Measurements from ENCODE around the gene PWP1. TPM values are rescaled to one million over a fixed set of nuclear protein-coding genes. Genes with fewer than 3 reads are reported as not detected.

The PWP1 gene
- total RNA-seq, 1 donor from 2014 or later = 11.7 TPM

- peaks cover 24% of the 10 kb centered on the region for H3K27me3 ChIP-seq (ENCODE audit: low read depth)
- no peak for DNase-seq
- no peak for TF ChIP-seq CTCF (IDR thresholded peaks at IDR 0.05; ENCODE audit: borderline replicate concordance)
- intact Hi-C loops (cut with micrococcal nuclease) = no loop called here
- H3K9me3 ChIP-seq (replicated peaks) = no peaks in the 10 kb centered on the region
- no peak overlapping the region for H3K4me3 ChIP-seq
- H3K4me1 ChIP-seq = no peaks in the 10 kb centered on the region
- H3K27ac ChIP-seq (replicated peaks) = no peak overlapping the region
- H3K36me3 ChIP-seq = no peaks in the 10 kb centered on the region
These were observed 24.7 kb upstream of the PWP1 start for GRCh38 chr12:107660861-107661415.

GRCh38 chr12:107661830-107662229, 23.8 kb upstream of the PWP1 start:
- DNase-seq = no peak
- TF ChIP-seq CTCF (IDR thresholded peaks at IDR 0.05; ENCODE audit: borderline replicate concordance) = no peak
- Histone ChIP-seq H3K27me3 (ENCODE audit: low read depth) (peaks cover 33% of the 10 kb centered on the region), H3K9me3 (replicated peaks) (no peaks in the 10 kb centered on the region), H3K4me3 (no peak overlapping the region), H3K36me3 (no peaks in the 10 kb centered on the region), H3K4me1 (no peaks in the 10 kb centered on the region), H3K27ac (replicated peaks) (no peak overlapping the region)
- intact Hi-C loops (cut with micrococcal nuclease) = no loop called here

- no peak overlapping the region for H3K4me3 ChIP-seq
- H3K27me3 ChIP-seq (ENCODE audit: low read depth) = peaks cover 40% of the 10 kb centered on the region
- no peaks in the 10 kb centered on the region for H3K4me1 ChIP-seq
- no peak overlapping the region for H3K27ac ChIP-seq (replicated peaks)
- DNase-seq = no peak
- H3K9me3 ChIP-seq (replicated peaks) = no peaks in the 10 kb centered on the region
- intact Hi-C loops (cut with micrococcal nuclease) = no loop called here
- TF ChIP-seq CTCF (IDR thresholded peaks at IDR 0.05; ENCODE audit: borderline replicate concordance) = no peak
- no peaks in the 10 kb centered on the region for H3K36me3 ChIP-seq
These were observed 23.1 kb upstream of the PWP1 start for GRCh38 chr12:107662484-107662883.

- TF ChIP-seq CTCF (IDR thresholded peaks at IDR 0.05; ENCODE audit: borderline replicate concordance) = no peak
- intact Hi-C loops (cut with micrococcal nuclease) = no loop called here
These were observed 22.3 kb upstream of the PWP1 start for GRCh38 chr12:107663277-107663676.

DNA sequence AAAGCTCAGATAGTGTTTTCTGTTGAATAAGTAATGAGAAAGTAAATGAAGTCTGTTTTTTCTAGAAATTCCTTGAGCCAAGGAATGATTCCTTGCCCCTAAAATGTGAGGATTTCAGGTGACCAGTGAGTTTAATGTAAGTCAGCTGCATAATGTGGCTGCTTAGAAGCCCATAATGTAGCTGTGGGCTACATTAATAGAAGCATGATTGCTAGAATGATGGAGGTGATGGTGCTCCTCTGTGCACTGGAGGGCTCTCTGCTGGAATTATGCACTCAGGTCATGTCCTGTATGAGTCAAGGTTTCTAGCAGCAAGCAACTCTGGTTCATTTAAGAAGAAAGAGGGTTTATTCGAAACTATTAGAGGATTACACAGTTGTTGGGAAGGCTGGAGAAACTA, 19.6 kb upstream of the PWP1 start:
- DNase-seq = no peak
- Histone ChIP-seq H3K27me3 (ENCODE audit: low read depth) (peaks cover 75% of the 10 kb centered on the region), H3K36me3 (no peaks in the 10 kb centered on the region), H3K9me3 (replicated peaks) (no peaks in the 10 kb centered on the region), H3K4me3 (no peak overlapping the region), H3K27ac (replicated peaks) (no peak overlapping the region), H3K4me1 (no peaks in the 10 kb centered on the region)
- TF ChIP-seq CTCF (IDR thresholded peaks at IDR 0.05; ENCODE audit: borderline replicate concordance) = no peak
- intact Hi-C loops (cut with micrococcal nuclease) = no loop called here

More at GRCh38 chr12:107663277-107663676, 22.3 kb upstream of the PWP1 start:
- H3K4me3 ChIP-seq = no peak overlapping the region
- no peaks in the 10 kb centered on the region for H3K9me3 ChIP-seq (replicated peaks)
- no peaks in the 10 kb centered on the region for H3K36me3 ChIP-seq
- DNase-seq = no peak
- peaks cover 48% of the 10 kb centered on the region for H3K27me3 ChIP-seq (ENCODE audit: low read depth)
- H3K27ac ChIP-seq (replicated peaks) = no peak overlapping the region
- no peaks in the 10 kb centered on the region for H3K4me1 ChIP-seq

Data from left ventricle myocardium inferior (tissue), 1 donor.